Measurements from ENCODE around the gene CYP4F8.

Gene CYP4F8

GRCh38 chr19:15616183-15616582, 1.2 kb downstream of the CYP4F8 start:
- no peak for DNase-seq

GRCh38 chr19:15616627-15617270, 1.7 kb downstream of the CYP4F8 start:
- no peak for DNase-seq

- DNase-seq = no peak
Observed at GRCh38 chr19:15618321-15618720, 3.3 kb downstream of the CYP4F8 start.

- no peak for DNase-seq
Observed at GRCh38 chr19:15621801-15622200, 6.8 kb downstream of the CYP4F8 start.

GRCh38 chr19:15622991-15623390, 8.0 kb downstream of the CYP4F8 start:
- DNase-seq = no peak

- no peak for DNase-seq
Observed at GRCh38 chr19:15623711-15624318, 8.8 kb downstream of the CYP4F8 start.

GRCh38 chr19:15628236-15629002, 13.4 kb downstream of the CYP4F8 start:
- DNase-seq = no peak

GRCh38 chr19:15629003-15629880, 14.2 kb downstream of the CYP4F8 start:
- DNase-seq = peak in 12 of 14 donors; percentile 7 to 73 (median 27)

GRCh38 chr19:15631817-15632216, 16.8 kb downstream of the CYP4F8 start:
- DNase-seq = no peak

GRCh38 chr19:15633082-15633835, 18.2 kb downstream of the CYP4F8 start:
- peak in 1 of 14 donors; percentile 2 for DNase-seq

GRCh38 chr19:15634105-15634504, 19.1 kb downstream of the CYP4F8 start:
- DNase-seq = no peak

- DNase-seq = no peak
Observed at GRCh38 chr19:15635016-15635805, 20.2 kb downstream of the CYP4F8 start.

- peak in 7 of 14 donors; percentile 2 to 43 (median 34) for DNase-seq
Observed at GRCh38 chr19:15636026-15636425, 21.0 kb downstream of the CYP4F8 start.

- no peak for DNase-seq
Observed at GRCh38 chr19:15639596-15639995, 24.6 kb downstream of the CYP4F8 start.

- DNase-seq = peak in 1 of 14 donors; percentile 18
Observed at GRCh38 chr19:15640294-15640903, 25.4 kb downstream of the CYP4F8 start, which contains the start of gene CYP4F3. Gene CYP4F3, plus strand, starts transcription at chr19:15640897. Its CDS starts 519 bp downstream, at chr19:15641416.

- peak in 1 of 14 donors; percentile 31 for DNase-seq
Observed at GRCh38 chr19:15640904-15641597, 26.0 kb downstream of the CYP4F8 start.

GRCh38 chr19:15641901-15642491, 27.0 kb downstream of the CYP4F8 start:
- no peak for DNase-seq

- no peak for DNase-seq
Observed at GRCh38 chr19:15642807-15643206, 27.8 kb downstream of the CYP4F8 start.

GRCh38 chr19:15643387-15643786, 28.4 kb downstream of the CYP4F8 start:
- DNase-seq = no peak

Measured in C1 segment of cervical spinal cord (tissue), 14 donors.